GM12878 (cell line): ENCODE measurements around the gene SSUH2. TPM values are rescaled to one million over a fixed set of nuclear protein-coding genes. Genes with fewer than 3 reads are reported as not detected.

Experiments used
- ATAC-seq: fragments of 200-7000 bp; cut with Tn5 transposase; 3 replicates; pipeline ENCODE4 v1.9.1; 2020; ENCODE audit warnings: mild to moderate bottlenecking, moderate library complexity
- BruUV-seq: library from RNA; stranded (reverse); fragments of 400-500 nt; replicated peaks from 2 replicates; lab custom pipeline; 2021; lab: Mats Ljungman, UMichigan
- CTCF ChIA-PET: fragments of 300-600 bp; sonication (Branson Sonifier 250); formaldehyde crosslinking; extraction: SDS; loops from one replicate; lab custom pipeline; 2021; ENCODE audit warnings: inconsistent platforms; lab: Yijun Ruan, JAX
- POLR2A ChIA-PET: fragments of 350-600 bp; formaldehyde crosslinking; extraction: SDS; loops from one replicate; lab custom pipeline; 2021; ENCODE audit warnings: inconsistent platforms; lab: Charles Lee
- RAD21 ChIA-PET: fragments of 300-600 bp; sonication (Branson Sonifier 250); formaldehyde crosslinking; loops from one replicate; lab custom pipeline; 2023; ENCODE audit warnings: antibody characterized with exemption; ENCODE audit not compliant: unreplicated experiment; lab: Charles Lee
- SMC1A ChIA-PET: fragments of 300-600 bp; sonication (Branson Sonifier 250); formaldehyde crosslinking; loops from one replicate; lab custom pipeline; 2023; ENCODE audit not compliant: unreplicated experiment, uncharacterized antibody; lab: Charles Lee
- DNase-seq: peaks from one replicate; pipeline ENCODE4 v3.0.0-alpha.2; 2011; ENCODE audit warnings: low read depth, low spot score
- FAIRE-seq: peaks from 3 replicates; lab custom pipeline; 2011; peaks lifted over from hg19 to GRCh38; lab: Jason Lieb, UNC
- H2AFZ ChIP-seq: 2 replicates; pipeline ENCODE4 v1.6.0; 2011; ENCODE audit warnings: low read depth, low read length, control low read depth; ENCODE audit not compliant: control insufficient read depth
- H3K27ac ChIP-seq: 2 replicates; pipeline ENCODE4 v1.5.1; 2011; ENCODE audit warnings: control low read depth; ENCODE audit not compliant: control insufficient read depth, insufficient read depth
- H3K27me3 ChIP-seq, 2 experiments: replicated peaks in 1 of 2; 2 replicates each; pipeline versions ENCODE4 v1.6.0 to v1.6.1; 2011; ENCODE audit warnings: low read length in 1 of 2; ENCODE audit not compliant: control insufficient read depth in 2 of 2, insufficient read depth in 2 of 2
- H3K36me3 ChIP-seq, 2 experiments: 2 replicates each; pipeline ENCODE4 v1.5.1; 2011; ENCODE audit warnings: low read length in 1 of 2; ENCODE audit not compliant: control insufficient read depth in 2 of 2, insufficient read depth in 2 of 2
- H3K4me1 ChIP-seq: 2 replicates; pipeline ENCODE4 v1.6.1; 2011; ENCODE audit warnings: mild to moderate bottlenecking, low read length, moderate library complexity, mixed read lengths; ENCODE audit not compliant: control insufficient read depth, insufficient read depth
- H3K4me2 ChIP-seq: 2 replicates; pipeline ENCODE4 v1.6.0; 2011; ENCODE audit warnings: control low read depth; ENCODE audit not compliant: control insufficient read depth, insufficient read depth
- H3K4me3 ChIP-seq: fragments of 200-600 bp; sonication (generic); 2 replicates; pipeline ENCODE4 v1.5.1; 2016
- H3K79me2 ChIP-seq: 2 replicates; pipeline ENCODE4 v1.6.0; 2011; ENCODE audit warnings: low read length; ENCODE audit not compliant: control insufficient read depth, insufficient read depth
- H3K9ac ChIP-seq: 2 replicates; pipeline ENCODE4 v1.8.0; 2011; ENCODE audit warnings: low read length, control low read depth, mixed read lengths; ENCODE audit not compliant: control insufficient read depth, insufficient read depth
- H3K9me3 ChIP-seq: replicated peaks from 3 replicates; pipeline ENCODE4 v1.5.1; 2011; ENCODE audit warnings: mild to moderate bottlenecking, low read length; ENCODE audit not compliant: control insufficient read depth, insufficient read depth
- H4K20me1 ChIP-seq: 2 replicates; pipeline ENCODE4 v1.6.0; 2011; ENCODE audit not compliant: control insufficient read depth, insufficient read depth
- FOXK2 ChIP-seq: fragments of 450-650 bp; IDR thresholded peaks from 2 replicates; pipeline ENCODE4 v1.6.1; 2017; ENCODE audit warnings: mild to moderate bottlenecking, moderate library complexity
- HDAC6 ChIP-seq: fragments of 200-600 bp; sonication (generic); IDR thresholded peaks from one replicate; pipeline ENCODE4 v1.8.0; 2017; ENCODE audit warnings: antibody characterized with exemption; ENCODE audit not compliant: unreplicated experiment
- MEF2B ChIP-seq: fragments of 450-650 bp; IDR thresholded peaks from 2 replicates; pipeline ENCODE4 v1.6.1; 2018; ENCODE audit warnings: mild to moderate bottlenecking, moderate library complexity; ENCODE audit not compliant: partially characterized antibody, poor library complexity, severe bottlenecking
- RAD21 ChIP-seq: IDR thresholded peaks from 2 replicates; pipeline ENCODE4 v1.6.1; 2011; ENCODE audit warnings: mild to moderate bottlenecking, low read depth, low read length, moderate library complexity; ENCODE audit not compliant: insufficient read depth
- SMC3 ChIP-seq: IDR thresholded peaks from 2 replicates; pipeline ENCODE4 v1.6.1; 2011; ENCODE audit warnings: low read length, improper control_type of control experiment, borderline replicate concordance
- SREBF1 ChIP-seq: IDR thresholded peaks from 2 replicates; pipeline ENCODE4 v1.6.1; 2012; ENCODE audit warnings: mild to moderate bottlenecking, low read length
- WGBS: methylation state at CpG from one replicate; pipeline ENCODE4 v1.1.6; 2016; ENCODE audit warnings: low lambda C conversion rate; ENCODE audit not compliant: insufficient replicate concordance, insufficient coverage; ENCODE audit errors: missing lambda C conversion rate; 5-methylcytosine and 5-hydroxymethylcytosine counted together
- in situ Hi-C: fragments of 300-500 bp; cut with MboI; formaldehyde crosslinking; loops from 9 replicates; pipeline ENCODE4 v1.14.3; 2018; ENCODE audit warnings: mixed read lengths
- intact Hi-C: fragments of 100-400 bp; cut with micrococcal nuclease; formaldehyde crosslinking; loops from one replicate; pipeline ENCODE4 v1.14.2; 2022; ENCODE audit not compliant: unreplicated experiment
- polyA plus RNA-seq, 11 experiments: library from polyadenylated mRNA; depleted of rRNA in 4 of 11; unstranded in 6 of 11; stranded (reverse) in 5 of 11; fragments of >200 nt; fragmentation: Nextera tagmentation in 4 of 11; fragmentation: Illumina TruSeq in 1 of 11; extraction: Ambion mirVana in 4 of 11; extraction: Trizol in 1 of 11; gene quantifications; 1 replicate in 1 of 11; 2 replicates in 10 of 11; pipeline versions ENCODE4 v1.2.1 to v1.2.3, GENCODE V29; 2011 to 2016; ENCODE audit warnings: inconsistent platforms in 2 of 11, missing spikeins in 2 of 11, low read depth in 1 of 11
- total RNA-seq, 4 experiments: library from RNA; depleted of rRNA in 3 of 4; stranded (reverse); fragments of >200 nt in 3 of 4; fragmentation: Illumina TruSeq in 1 of 4; extraction: Trizol in 1 of 4; gene quantifications; 2 replicates each; pipeline versions ENCODE4 v1.2.1 to v1.2.3, GENCODE V29; 2013 to 2021
- TF ChIP-seq, protein P1 (sequence below), 3 experiments: IDR thresholded peaks in 2 of 3; conservative IDR thresholded peaks in 1 of 3; 2 replicates each; pipeline ENCODE4 v1.5.1; 2011; ENCODE audit warnings: low read depth in 3 of 3, low read length in 3 of 3, mild to moderate bottlenecking in 3 of 3, control low read depth in 2 of 3, moderate library complexity in 2 of 3, inconsistent platforms in 1 of 3, mixed read lengths in 1 of 3; ENCODE audit not compliant: control insufficient read depth in 2 of 3, insufficient read depth in 1 of 3; ENCODE audit errors: extremely low read depth in 1 of 3

The SSUH2 gene
- total and polyA plus RNA-seq, 10 of the 15 experiments (the other 5 are each of a cell fraction or from before 2014, with no cell fraction given), result 0.09 to 0.26 TPM; not detected in 8

DNA sequence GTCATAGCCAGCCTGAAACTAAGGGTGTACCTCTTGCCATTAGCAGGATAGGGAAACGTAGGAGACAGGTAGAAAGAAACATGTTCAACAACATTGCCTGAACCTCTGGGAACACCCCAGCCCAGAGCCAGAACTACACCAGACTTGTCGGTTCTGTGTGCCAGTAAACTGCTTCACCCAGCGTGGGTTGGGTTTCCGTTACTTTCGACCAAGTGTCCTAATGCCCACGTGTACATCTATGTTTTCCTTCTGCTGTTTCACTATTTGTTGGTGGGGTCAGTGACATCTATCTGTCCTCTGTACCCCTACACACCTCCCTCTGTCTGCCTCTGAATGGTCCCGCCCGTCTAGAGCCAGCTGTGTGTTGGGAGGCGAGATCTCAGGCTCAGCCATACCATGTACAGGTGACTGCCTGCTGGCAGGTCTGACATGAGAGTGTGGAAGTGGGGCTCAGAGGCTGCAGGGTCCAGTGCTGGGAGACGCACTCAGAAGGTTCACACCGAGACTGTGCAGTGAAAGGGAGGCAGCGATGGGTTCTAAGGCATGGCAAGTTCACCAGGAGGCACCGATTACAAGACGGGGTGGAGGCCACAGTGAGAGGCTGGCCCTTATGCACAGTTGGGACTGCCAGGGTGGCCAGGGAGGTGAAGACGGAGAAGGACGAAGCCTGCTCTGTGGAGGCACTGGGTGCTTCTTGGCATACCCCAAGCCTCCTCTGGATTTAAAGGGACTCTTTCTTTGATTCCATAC lies 36.4 kb downstream of the SSUH2 start:
- Histone ChIP-seq H3K4me2 (no peak overlapping the region), H3K27ac (no peak overlapping the region)
- ATAC-seq, result no peak; the same call in 2 of the 3 replicates
- TF ChIP-seq HDAC6, result no peak
- TF ChIP-seq, all 136 proteins: peak for 0
- WGBS, result 49% methylated on average over 16 of the region's 16 CpGs
- Histone ChIP-seq H3K4me1 (no peaks in the 10 kb centered on the region), H3K27me3 (peaks cover 0 to 1% of the 10 kb centered on the region in 2 experiments; a peak in 1 of 4 replicates), H3K79me2 (no peaks in the 10 kb centered on the region), H4K20me1 (no peaks in the 10 kb centered on the region), H2AFZ (no peak overlapping the region), H3K9ac (no peak overlapping the region), H3K4me3 (no peak overlapping the region), H3K9me3 (no peaks in the 10 kb centered on the region), H3K36me3 (no peaks in the 10 kb centered on the region)
- ChIA-PET RAD21 (no interaction called here), SMC1A (interaction anchor here (0.7 to 1.6 kb wide), 2 partner anchors 103 to 147 kb away, joined by 3 read pairs; no protein-coding TSS in a partner anchor), POLR2A (no interaction called here), CTCF (interaction anchor here (0.8 to 1.9 kb wide), 2 partner anchors 14 to 164 kb away, joined by 4 to 6 read pairs; no protein-coding TSS in a partner anchor)
- no TSS peak for BruUV-seq
- intact Hi-C loops, result no loop called here
- in situ Hi-C loops, result no loop called here
- FAIRE-seq (no peak), DNase-seq (no peak)

DNA sequence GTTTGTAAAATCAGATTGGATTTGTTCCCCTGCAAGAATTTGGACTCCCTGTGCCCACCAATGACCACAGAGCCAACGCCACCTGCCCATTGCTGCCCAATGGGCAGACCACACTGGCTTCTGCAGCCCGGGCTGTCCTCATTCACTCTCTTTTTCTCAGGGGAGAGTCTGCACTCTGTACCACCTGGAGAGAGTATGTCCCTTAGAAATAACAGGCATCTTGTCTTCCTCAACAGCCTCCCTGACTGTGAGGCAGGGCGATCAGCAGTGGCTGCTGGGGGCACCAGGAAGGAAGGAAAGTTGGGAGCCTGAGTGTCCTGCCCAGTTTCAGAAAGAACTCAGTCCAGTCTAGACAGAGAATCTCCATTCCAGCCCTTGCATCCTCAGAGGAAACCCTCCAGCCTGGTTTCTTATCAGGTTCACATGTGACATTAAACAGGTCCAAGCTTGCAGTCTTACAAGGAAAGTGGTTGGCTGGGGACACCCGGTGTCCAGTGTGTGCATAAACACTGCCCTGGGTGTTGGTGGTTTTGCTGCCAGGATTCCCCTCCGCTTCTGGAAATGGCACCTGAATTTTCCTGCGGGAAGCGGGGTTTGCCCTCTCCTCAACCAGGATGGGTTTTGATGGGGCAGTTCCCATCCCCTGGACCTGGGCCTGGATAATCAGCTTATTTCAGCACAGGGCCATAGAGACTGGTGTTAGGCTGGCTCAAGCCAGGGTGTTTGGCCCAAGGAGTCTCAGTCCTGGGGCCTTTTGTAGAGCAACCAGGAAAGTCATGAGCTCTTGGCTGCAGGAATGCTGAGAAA lies 37.2 kb downstream of the SSUH2 start:
- in situ Hi-C loops, result no loop called here
- H3K27me3 ChIP-seq, result peaks cover 0 to 1% of the 10 kb centered on the region in 2 experiments; a peak in 1 of 4 replicates
- H3K4me1 ChIP-seq, result no peaks in the 10 kb centered on the region
- DNase-seq (no peak), ATAC-seq (peak; percentile 74), FAIRE-seq (no peak)
- H4K20me1 ChIP-seq, result no peaks in the 10 kb centered on the region
- H3K4me2 ChIP-seq, result no peak overlapping the region
- H3K9me3 ChIP-seq, result no peaks in the 10 kb centered on the region
- WGBS, result 26% methylated on average over 7 of the region's 7 CpGs
- H3K4me3 ChIP-seq, result no peak overlapping the region
- H3K9ac ChIP-seq, result no peak overlapping the region
- no peak overlapping the region for H2AFZ ChIP-seq
- BruUV-seq, result no TSS peak
- no peaks in the 10 kb centered on the region for H3K36me3 ChIP-seq
- no peaks in the 10 kb centered on the region for H3K79me2 ChIP-seq
- no peak overlapping the region for H3K27ac ChIP-seq
- TF ChIP-seq MEF2B, result no peak
- TF ChIP-seq, protein P1, sequence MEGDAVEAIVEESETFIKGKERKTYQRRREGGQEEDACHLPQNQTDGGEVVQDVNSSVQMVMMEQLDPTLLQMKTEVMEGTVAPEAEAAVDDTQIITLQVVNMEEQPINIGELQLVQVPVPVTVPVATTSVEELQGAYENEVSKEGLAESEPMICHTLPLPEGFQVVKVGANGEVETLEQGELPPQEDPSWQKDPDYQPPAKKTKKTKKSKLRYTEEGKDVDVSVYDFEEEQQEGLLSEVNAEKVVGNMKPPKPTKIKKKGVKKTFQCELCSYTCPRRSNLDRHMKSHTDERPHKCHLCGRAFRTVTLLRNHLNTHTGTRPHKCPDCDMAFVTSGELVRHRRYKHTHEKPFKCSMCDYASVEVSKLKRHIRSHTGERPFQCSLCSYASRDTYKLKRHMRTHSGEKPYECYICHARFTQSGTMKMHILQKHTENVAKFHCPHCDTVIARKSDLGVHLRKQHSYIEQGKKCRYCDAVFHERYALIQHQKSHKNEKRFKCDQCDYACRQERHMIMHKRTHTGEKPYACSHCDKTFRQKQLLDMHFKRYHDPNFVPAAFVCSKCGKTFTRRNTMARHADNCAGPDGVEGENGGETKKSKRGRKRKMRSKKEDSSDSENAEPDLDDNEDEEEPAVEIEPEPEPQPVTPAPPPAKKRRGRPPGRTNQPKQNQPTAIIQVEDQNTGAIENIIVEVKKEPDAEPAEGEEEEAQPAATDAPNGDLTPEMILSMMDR (IDR thresholded peaks at IDR 0.05 in 2 of 3, conservative IDR thresholded peaks at IDR 0.05 in 1 of 3; ENCODE audit: control insufficient read depth in 2 of 3, extremely low read depth in 1 of 3, insufficient read depth in 1 of 3, low read depth in 3 of 3, low read length in 3 of 3), result peak; percentile 22 to 39 (median 29); a peak in 4 of 6 replicates
- peak; percentile 43; the same call in 1 of the 2 replicates for TF ChIP-seq SMC3
- no peak for TF ChIP-seq FOXK2
- no peak for TF ChIP-seq SREBF1
- TF ChIP-seq RAD21, result peak; percentile 54
- POLR2A ChIA-PET, result no interaction called here
- SMC1A ChIA-PET, result interaction anchor here (0.7 to 1.8 kb wide), 3 partner anchors 102 to 164 kb away, joined by 3 to 9 read pairs (median 3); no protein-coding TSS in a partner anchor
- CTCF ChIA-PET, result interaction anchor here (0.8 to 1.9 kb wide), 2 partner anchors 13 to 163 kb away, joined by 4 to 6 read pairs; no protein-coding TSS in a partner anchor
- intact Hi-C loops, result no loop called here
- RAD21 ChIA-PET, result no interaction called here
